ENCODE measurements around the gene MAPK8IP2.

DNA sequence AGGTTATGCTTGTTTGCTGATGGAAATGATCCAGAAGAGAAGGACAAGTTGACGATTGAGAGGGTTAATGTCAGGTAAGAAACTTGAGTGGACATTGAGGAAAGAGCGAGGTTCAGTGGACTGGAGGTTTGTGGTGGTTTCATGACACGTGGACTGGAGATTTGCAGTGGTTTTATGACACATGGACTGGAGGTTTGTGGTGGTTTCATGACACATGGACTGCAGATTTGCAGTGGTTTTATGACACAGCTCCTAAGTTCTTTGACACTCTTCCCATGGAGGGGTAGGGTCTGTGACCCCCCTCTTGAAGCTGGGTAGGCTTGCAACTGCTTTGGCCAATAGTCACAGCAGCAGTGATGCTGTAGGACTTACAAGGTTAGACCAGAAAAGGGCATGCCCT lies 5.4 kb upstream of the MAPK8IP2 start:
- TF ChIP-seq POLR2AphosphoS5 (IDR thresholded peaks at IDR 0.05; ENCODE audit: low read depth, low read length) (no peak), TAF1 (IDR thresholded peaks at IDR 0.05; ENCODE audit: borderline replicate concordance, low read depth, low read length) (no peak)
